ENCODE results near the gene RABL2B.

RABL2B gene

DNA sequence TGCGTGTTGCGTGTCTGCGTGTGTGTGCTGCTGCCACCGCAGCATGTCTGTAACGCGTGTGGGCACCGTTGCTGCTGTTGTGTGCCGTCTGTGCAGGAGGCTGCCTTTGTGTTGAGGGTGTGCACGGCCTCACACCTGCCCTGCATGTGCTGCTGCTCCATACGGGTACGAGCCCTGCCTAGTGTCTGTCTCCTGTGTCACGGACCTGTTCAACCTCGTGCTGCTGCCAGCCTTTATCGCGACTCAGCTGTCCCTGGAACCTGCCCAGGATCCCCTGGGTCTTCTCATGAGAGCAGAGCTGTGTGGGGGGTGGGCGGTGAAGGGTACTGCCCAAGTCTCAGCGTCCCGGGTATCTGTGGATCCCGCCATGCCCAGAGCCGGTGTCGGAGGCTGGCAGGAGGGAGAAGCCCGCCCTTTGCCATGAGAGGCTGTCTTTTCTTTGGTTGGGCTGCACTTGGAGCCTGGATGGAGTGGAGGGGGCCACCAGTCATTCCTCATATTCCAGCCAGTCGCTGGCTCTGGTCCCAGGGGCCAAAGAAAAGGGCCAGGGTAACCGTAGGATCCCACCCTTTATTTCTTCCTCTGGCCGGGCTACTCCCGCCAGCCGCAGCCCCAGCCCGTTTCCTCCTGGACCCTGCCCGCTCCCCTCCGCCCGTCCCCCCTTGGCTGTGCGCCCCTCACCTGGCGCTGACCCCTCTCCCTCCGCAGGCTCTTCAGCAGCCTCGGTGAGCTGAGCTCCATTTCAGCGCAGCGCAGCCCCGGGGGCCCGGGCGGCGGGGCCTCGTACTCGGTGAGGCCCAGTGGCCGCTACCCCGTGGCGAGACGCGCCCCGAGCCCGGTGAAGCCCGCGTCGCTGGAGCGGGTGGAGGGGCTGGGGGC is 53.2 kb downstream of the RABL2B start:
- no peak for TF ChIP-seq ZNF274 (IDR thresholded peaks at IDR 0.05; ENCODE audit: low read depth, low read length)
- H3K4me3 ChIP-seq (ENCODE audit: low read length): no peak overlapping the region

DNA sequence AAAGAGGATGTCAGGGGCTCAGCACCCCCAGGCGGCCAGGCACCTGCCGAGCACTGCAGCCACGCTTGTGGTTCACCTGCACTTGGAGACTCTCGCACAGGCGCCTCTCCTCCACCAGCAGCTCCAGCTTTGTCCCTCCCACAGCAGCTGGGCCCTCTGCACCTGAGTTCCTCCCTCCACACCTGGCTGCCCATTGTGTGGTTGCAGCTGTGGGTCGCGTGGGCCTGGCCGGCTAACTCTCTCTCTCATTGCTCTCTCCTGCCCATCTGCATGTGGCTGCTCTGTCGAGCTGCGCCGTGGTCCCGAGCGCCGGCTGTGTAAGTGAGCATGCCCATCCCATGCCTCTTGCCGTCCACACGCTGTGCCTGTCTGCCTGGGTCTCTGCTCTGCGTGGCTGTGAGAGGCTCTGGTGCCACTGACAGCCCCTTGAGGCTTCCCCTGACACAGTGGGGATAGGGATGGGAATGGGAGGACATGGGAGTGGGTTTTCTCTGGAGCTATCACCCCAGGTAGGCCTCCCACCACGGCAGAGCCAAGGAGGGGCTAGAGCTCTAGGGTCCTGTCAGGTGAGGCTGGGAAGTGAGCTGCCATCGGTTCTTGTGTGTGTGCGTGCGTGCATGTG is 53.9 kb downstream of the RABL2B start:
- no peak overlapping the region for H3K4me3 ChIP-seq (ENCODE audit: low read length)
- TF ChIP-seq ZNF274 (IDR thresholded peaks at IDR 0.05; ENCODE audit: low read depth, low read length): no peak

DNA sequence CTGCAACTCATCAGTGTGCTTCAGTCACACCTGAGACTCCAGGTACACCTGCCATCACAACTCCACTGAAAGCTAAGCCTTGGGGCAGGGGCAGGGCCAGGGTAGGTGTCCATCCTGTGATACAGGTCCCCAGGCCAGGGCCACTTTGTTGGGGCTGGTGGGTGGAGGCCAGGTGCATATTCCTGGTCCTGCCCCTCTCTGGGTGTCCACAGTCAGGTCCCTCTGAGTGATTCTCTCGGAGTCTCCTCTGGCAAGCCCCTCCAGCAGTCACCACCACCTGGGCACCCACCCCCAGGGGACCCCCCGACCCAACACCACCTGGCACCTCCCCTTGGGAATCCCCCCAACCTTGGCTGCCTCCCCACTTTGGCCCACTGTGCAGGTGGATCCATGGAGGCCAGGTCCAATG is 54.9 kb downstream of the RABL2B start:
- no peak overlapping the region for H3K4me3 ChIP-seq (ENCODE audit: low read length)
- TF ChIP-seq ZNF274 (IDR thresholded peaks at IDR 0.05; ENCODE audit: low read depth, low read length): no peak

GRCh38 chr22:50727678-50728522 is 55.5 kb downstream of the RABL2B start:
- no peak overlapping the region for H3K4me3 ChIP-seq (ENCODE audit: low read length)
- no peak for TF ChIP-seq ZNF274 (IDR thresholded peaks at IDR 0.05; ENCODE audit: low read depth, low read length)

DNA sequence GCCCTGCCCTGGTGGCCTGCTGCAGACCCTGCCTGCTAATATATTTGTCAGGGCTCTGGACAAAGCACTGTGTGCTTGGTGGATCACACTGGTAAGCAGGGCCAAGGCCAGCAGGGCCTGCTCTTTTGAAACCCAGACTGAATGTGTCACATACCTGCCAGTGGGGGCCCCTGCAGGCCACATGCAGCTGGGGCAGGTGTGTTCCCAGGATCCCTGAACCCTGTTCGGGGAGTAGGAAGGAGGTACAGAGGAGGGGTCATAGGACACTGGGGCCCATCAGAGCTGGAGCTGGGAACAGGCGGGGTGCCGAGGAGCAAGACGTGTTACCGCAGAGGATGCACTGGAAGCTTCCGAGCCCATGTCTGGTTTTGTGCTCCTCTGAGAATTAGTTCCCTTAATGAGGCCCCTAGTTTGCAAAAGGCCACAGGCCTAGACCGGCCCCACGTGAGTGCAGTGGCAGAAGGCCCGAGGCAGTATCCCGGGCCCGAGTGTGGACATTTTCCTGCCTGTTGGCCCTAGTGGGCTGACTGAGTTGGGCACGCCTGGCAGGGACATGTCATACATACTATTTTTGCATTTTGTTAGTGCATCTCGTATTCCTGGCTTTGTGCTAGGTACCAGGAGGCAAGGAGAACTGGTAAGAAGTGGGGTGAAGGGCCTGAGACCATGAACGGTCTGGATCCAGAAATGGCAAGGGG is 56.6 kb downstream of the RABL2B start:
- no peak overlapping the region for H3K4me3 ChIP-seq (ENCODE audit: low read length)
- no peak for TF ChIP-seq ZNF274 (IDR thresholded peaks at IDR 0.05; ENCODE audit: low read depth, low read length)

- no peak for TF ChIP-seq ZNF274 (IDR thresholded peaks at IDR 0.05; ENCODE audit: low read depth, low read length)
- no peak overlapping the region for H3K4me3 ChIP-seq (ENCODE audit: low read length)
Measured at GRCh38 chr22:50725597-50725996, 57.8 kb downstream of the RABL2B start.

GRCh38 chr22:50724616-50725015 is 58.8 kb downstream of the RABL2B start:
- H3K4me3 ChIP-seq (ENCODE audit: low read length): no peak overlapping the region
- no peak for TF ChIP-seq ZNF274 (IDR thresholded peaks at IDR 0.05; ENCODE audit: low read depth, low read length)

GRCh38 chr22:50723991-50724390 is 59.4 kb downstream of the RABL2B start:
- TF ChIP-seq ZNF274 (IDR thresholded peaks at IDR 0.05; ENCODE audit: low read depth, low read length): no peak
- H3K4me3 ChIP-seq (ENCODE audit: low read length): no peak overlapping the region

GRCh38 chr22:50722716-50723428 is 60.6 kb downstream of the RABL2B start:
- TF ChIP-seq ZNF274 (IDR thresholded peaks at IDR 0.05; ENCODE audit: low read depth, low read length): no peak
- no peak overlapping the region for H3K4me3 ChIP-seq (ENCODE audit: low read length)

GRCh38 chr22:50722048-50722701 is 61.3 kb downstream of the RABL2B start:
- TF ChIP-seq ZNF274 (IDR thresholded peaks at IDR 0.05; ENCODE audit: low read depth, low read length): no peak
- no peak overlapping the region for H3K4me3 ChIP-seq (ENCODE audit: low read length)

- TF ChIP-seq ZNF274 (IDR thresholded peaks at IDR 0.05; ENCODE audit: low read depth, low read length): no peak
- H3K4me3 ChIP-seq (ENCODE audit: low read length): no peak overlapping the region
Measured at GRCh38 chr22:50721257-50721844, 62.1 kb downstream of the RABL2B start.

Measured in GM08714 (cell line).